Right ventricle myocardium superior (tissue), 1 donor: ENCODE measurements around the gene SLC13A3. TPM values are rescaled to one million over a fixed set of nuclear protein-coding genes. Genes with fewer than 3 reads are reported as not detected.

Experiments used
- ATAC-seq: fragments of 200-7000 bp; cut with Tn5 transposase; one replicate; pipeline ENCODE4 v1.9.1; 2020; ENCODE audit warnings: mild to moderate bottlenecking; ENCODE audit not compliant: poor library complexity
- DNase-seq: peaks from one replicate; pipeline ENCODE4 v3.0.0-alpha.2; 2020
- intact Hi-C: fragments of 100-400 bp; cut with DNase I; formaldehyde crosslinking; loops from one replicate; pipeline ENCODE4 v1.11.2; 2022
- total RNA-seq: library from RNA; stranded (reverse); fragmentation: NEBNext Ultra II Directional; extraction: Animal tissue kit (Norgen Biotek cat#: 25700); gene quantifications from one replicate; pipeline ENCODE4 v1.2.1, GENCODE V29; 2021
- donor health status: DM: no; HTN: yes; CAD: no; lungs with severe emphysema.

The SLC13A3 gene
- total RNA-seq, 1 donor from 2014 or later: 0.30 TPM

DNA sequence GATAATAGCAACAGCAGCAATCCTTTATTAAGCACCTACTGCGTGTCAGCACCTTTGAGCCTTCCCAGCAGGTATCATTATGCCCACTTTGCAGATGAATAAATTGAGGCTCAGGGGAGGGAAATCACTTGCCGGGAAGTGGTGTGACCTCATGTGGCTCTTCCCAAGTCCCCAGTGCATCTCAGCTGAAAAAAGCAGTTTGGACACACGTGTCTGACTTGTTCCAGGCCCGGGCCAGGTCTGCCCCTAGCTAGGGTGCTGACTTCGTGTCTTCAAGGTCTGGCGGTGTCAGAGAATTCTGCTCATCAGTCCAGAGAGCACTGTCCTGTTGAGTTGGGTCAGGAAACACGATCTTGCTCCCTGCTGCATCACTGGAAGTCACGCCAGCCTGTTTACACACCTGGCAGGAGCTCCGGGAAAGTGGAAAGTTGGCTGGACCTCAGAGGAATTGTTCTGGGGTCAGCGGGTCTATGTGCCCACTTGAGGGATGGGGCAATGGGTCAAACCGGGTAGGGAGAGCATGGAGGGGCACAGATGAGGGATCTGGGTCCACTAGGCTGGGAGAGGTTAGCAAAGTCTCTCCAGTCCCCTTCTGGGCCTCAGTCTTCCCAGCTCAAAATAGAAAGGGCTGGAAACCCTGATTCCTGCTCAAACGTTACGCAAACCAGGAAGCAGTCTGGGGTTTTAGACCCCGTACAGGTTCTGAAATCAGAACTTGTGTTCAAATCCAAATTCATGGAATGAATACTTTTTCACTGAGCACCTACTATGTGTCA is 10.5 kb downstream of the SLC13A3 start:
- ATAC-seq: no peak
- intact Hi-C loops: no loop called here
- no peak for DNase-seq

DNA sequence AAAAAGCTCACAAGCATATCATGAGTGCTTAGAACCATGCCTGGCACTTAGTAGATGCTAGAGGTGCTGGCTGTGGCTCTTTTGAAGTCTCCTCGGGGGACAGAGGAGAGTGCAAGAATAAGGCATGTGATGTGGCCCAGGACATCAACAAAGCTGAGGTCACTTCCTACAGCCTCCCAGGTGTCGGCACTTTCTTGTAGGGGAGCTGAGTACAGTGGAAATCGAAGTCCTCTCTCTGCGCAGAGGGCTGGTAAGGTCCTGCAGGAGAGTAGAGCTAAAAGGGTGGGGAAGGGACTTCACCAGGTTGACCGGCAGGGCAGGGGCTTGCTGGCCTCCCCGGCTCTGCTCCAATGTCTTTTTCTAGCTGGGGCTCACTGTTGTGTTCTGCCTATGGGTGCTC is 11.2 kb downstream of the SLC13A3 start:
- intact Hi-C loops: no loop called here
- no peak for ATAC-seq
- no peak for DNase-seq

DNA sequence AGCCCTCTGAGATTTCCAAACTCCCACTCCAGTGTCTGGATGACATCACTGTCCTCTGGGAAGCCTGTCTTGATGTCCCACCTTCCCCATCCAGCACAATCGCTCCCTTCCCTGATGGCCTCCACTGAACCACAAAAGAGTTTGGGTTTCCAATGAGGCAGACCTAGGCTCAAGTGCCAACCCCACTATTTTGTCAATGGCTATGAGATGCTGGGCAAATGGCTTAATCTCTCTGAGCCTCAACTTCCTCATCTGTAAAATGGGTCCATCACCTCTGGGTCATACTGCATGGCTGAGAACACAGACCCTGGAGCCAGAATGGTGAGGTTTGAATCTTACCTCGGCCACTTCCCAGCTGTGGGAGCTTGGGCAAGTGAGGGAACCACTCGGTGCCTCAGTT is 11.7 kb downstream of the SLC13A3 start:
- ATAC-seq (no peak), DNase-seq (no peak)
- intact Hi-C loops: no loop called here

DNA sequence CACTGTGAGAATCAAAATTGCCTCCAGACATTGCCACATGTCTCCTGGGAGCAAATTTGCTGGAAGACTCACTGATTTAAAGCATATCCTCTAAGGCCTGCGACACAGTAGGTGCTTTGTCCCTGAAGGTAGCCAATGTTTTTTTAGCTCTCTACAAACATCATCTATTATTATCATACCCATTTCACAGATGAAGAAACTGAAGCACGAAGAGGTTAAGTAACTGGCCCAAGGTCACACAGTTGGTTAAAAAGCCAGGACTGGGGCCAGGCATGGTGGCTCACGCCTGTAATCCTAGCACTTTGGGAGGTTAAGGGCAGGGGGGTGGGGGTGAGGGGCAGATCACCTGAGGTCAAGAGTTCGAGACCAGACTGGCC is 12.4 kb downstream of the SLC13A3 start:
- no peak for DNase-seq
- intact Hi-C loops: no loop called here
- no peak for ATAC-seq

DNA sequence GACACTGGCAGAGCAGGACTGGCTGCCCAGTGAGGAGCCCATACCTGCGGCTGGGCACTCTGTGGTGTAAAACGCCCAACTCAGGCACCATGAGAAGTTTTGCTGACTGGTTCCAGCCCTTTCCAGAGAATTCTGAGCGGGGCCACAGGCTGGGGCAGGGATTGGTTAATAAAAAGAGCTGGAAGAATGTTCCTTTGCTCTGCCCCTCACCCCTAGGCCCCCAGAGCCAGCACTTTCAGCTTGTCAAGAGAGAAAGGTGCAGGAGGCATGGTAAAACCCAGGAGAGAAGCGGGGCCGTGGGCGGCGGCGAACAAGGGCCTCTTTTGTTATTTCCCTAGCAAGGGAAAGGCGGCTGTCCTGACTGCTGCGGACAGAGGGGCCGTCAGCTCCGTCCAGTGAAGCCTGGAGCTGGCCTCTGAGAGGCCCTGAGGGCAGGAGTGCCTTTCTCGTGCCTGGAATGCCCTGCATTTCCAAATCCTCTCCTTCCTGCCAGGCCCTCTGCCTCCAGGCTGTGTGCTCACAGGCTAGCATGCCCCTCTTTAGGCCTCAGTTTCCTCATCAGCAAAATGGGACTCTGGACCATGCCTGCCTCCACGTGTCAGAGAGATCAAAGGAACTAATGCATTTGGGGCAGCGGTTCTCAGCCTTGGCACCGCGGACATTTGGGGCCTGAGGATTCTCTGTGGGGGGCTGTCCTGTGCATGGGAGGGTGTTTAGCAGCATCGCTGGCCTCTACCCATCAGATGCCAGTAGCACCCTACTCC is 12.9 kb downstream of the SLC13A3 start:
- intact Hi-C loops: no loop called here
- no peak for ATAC-seq
- DNase-seq: no peak

DNA sequence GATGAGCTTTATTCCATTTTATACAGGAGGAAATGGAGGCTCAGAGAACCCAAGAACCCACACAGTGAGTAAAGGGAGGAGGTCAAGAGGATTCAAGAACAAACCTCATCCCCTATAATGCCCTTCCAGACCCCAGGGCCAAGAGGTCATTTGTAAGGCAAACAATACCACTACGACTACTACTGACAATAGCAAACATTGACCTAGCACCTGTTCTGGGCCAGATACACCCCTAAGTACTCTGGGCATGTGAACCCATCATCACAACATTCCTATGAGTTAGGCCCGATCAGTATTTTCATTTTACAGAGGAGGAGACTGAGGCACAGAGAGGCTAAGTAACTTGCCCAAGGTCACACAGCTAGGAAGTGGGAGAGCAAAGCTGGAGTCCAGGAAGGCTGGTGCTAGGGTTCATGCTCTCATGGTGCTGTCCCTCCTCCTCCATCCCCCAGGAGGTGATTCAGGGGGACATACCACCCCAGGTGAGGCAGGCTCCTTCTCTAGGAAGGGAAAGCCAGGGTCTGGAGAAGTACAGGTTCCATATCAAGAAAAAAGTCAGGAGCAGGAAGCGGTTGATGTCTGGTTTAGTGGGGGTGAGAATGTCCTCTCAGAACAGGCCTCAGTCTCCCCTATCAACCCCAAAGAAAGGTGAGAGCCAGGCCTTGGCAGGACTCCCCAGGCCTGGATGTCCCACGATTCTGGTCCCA is 13.7 kb downstream of the SLC13A3 start:
- intact Hi-C loops: no loop called here
- ATAC-seq (no peak), DNase-seq (no peak)

DNA sequence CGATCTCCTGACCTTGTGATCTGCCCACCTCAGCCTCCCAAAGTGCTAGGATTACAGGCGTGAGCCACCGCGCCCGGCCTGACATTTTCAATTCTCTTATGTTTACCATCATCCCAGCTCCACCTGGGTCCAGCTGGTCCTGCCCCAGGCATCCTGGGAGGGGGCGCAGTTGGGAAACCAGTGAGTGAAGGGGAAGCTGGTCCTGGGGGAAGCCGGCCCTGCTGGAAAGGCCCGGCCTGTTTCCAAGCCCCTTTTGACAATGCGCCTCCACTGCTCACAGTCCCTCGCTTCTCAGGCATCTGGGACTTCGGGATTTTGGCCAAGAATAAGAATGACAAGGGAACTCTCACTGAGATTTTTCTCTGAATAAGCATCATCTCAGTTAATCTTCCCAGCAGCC is 14.2 kb downstream of the SLC13A3 start:
- ATAC-seq (no peak), DNase-seq (no peak)
- intact Hi-C loops: no loop called here

DNA sequence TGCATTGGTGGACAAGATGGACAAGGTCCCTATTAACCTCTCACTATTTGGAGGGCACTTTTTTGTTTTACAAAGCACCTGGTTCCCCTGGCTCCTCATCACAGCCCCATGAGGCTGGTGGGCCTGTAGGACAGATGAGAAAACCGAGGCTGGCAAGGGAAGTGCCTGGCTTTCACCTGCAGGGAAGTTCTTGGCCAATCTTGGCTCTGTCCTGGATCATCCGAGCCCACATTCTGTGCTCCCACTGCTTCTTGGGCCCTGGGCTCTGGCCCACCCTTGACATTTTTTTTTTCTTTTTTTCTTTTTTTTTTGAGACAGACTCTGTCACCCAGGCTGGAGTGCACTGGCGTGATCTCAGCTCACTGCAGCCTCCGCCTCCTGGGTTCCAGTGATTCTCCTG is 14.7 kb downstream of the SLC13A3 start:
- DNase-seq: no peak
- no peak for ATAC-seq
- intact Hi-C loops: no loop called here

DNA sequence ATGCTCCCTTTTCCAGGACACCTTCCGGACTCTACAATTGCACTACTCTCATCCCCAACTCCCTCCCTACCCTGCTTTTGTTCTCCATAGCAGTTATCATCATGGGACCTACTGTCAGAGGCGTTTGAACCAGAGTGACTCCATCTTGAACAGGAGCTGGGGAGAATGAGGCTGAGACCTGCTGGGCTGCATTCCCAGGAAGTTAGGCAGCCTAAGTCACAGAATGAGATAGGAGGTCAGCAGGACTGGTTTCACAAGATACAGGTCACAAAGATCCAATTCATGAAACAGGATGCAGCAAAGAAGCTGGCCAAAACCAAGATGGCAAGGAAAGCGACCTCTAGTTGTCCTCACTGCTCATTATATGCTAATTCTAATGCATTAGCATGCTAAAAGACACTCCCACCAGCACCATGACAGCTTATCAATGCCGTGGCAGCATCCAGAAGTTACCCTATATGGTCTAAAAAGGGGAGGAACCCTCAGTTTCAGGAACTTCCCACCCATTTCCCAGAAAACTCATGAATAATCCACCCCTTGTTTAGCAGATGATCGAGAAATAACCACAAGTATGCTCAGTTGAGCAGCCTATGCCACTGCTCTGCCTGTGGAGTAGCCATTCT is 15.6 kb downstream of the SLC13A3 start:
- intact Hi-C loops: no loop called here
- no peak for ATAC-seq
- DNase-seq: no peak

DNA sequence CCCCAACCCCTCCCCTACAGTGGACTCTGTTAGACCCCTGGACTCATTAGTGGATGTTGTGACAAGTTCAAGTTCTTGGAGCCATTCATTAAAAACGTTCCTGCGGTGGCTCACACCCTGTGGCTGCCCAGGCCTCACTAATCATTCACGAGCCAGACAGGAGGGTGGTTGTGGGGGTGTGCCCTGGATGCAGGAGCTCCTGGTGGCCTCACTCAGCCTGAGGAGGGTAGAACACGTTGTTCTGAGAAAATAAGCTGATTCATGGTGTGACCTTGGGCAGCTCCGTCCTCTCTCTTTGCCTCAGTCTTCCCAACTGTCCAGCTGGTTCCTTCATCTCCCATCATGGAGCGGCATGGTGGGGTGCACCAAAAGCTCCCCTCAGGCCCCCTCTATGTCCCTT is 16.7 kb downstream of the SLC13A3 start:
- intact Hi-C loops: no loop called here
- no peak for ATAC-seq

DNA sequence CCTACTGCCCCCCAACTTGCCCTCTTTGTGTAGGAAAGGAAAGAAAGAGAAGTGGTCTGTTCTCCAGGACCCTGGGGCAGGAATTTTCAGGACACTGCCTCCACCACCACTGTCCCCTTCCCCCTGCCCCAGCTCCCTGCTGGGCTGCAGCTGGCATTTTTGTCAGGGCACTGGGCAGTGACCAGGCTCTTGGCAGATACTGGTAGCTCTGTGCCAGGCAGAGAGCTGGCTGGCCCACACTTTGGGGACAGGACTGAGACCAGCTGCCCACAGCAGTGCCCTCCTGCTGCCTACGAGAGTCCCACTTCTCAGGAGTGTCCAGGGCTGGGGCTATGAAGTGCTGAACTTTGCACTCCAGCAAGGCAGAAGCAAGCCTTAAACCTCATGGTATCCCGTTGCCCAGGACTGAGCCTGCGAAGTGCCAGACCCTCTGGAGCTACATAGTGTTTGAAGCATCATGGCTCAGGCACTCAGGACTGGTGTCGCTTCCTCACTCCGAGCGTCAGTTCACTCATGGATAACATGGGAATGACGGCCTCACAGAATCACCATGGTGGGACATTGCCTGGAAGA is 19.3 kb downstream of the SLC13A3 start:
- intact Hi-C loops: no loop called here
- DNase-seq: no peak
- no peak for ATAC-seq

More for the DNA sequence above, 16.7 kb downstream of the SLC13A3 start:
- no peak for DNase-seq

DNA sequence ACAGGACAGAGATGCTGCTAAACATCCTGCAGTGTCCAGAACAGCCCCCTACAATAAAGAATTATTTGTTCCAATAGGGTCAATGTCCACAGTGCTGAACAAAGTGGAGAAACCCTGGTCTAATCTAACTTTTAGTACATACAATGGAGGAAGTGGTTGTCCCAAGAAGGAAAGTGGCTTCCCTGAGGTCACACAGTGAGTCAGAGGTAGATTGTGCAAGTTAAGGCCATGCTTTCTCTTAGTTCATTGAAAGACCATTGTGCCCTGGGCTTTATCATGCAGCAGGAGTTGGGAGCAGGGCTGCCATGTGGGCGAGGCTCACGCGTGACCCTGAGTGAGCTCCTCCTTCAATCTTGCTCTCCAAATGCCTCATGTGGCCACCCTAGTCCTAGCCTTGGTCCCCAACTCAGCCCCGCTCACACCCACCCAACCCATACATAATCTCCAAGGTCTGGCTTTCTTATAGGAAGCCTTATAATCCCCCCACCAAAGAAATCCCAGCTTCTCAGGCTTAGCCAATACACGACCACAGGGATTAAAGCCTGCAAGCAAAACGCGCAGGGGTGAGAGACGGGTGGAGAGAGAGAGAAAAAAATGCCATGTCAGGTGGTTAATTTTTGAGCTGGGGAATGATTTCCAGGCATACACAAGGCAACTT is 19.9 kb downstream of the SLC13A3 start:
- ATAC-seq: no peak
- no peak for DNase-seq
- intact Hi-C loops: no loop called here

DNA sequence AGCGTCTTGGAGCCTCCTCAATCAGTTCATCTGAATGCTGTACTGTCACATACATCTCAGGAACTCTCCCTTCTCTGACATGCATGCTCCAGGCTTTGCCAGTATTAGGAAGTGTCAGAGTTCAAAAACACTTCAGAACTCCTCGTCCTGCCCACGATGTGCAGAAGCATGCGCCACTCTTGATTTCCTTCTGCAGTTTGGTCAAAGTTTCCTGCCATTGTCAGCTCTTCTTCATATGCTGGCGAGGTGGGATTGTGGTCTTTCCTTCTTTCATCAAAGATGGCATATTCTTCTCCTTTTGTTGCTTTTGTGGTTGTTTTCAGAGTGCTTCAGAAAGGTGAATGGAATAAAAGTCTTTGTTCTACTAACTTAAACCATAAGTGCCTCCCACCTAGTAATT is 21.0 kb downstream of the SLC13A3 start:
- ATAC-seq (no peak), DNase-seq (no peak)
- intact Hi-C loops: no loop called here

DNA sequence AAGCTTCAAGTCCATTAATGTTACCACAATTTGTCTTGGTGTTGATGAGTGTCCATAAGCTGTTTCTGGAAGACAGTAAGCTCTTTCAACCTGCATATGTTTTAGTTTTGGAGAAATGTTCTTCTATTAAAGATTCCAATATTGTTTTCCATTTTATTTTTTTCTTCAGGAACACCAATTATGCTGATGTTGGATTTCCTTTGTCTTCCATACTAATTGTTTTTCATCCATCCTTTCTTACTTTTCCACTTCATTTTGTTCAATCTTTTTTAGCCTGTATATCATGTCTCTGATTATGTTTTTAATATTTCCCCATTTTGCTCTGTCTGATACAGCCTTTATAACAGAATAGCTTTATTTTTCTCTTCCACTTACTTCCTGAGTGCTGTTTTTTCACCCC is 21.9 kb downstream of the SLC13A3 start:
- DNase-seq (no peak), ATAC-seq (no peak)
- intact Hi-C loops: no loop called here

DNA sequence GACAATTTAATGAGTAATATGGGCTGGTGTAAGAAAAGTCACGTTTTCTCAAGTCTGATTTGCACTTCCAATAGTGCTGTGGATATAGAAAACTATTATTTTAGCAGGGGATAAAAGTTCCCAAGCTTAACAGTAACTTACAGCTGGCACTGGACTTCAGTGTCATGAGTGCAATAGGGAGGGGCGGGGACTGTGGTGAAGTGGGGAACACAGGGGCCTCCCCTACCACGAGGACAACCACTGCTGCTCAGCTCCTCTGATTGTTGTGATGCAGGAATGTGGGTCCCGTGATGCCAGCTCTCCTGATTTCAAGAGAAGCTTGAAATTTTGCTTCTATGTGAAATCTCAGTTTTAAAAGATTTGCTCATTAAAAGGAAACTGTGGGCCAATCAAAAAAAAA is 24.0 kb downstream of the SLC13A3 start:
- DNase-seq (no peak), ATAC-seq (no peak)
- intact Hi-C loops: no loop called here

DNA sequence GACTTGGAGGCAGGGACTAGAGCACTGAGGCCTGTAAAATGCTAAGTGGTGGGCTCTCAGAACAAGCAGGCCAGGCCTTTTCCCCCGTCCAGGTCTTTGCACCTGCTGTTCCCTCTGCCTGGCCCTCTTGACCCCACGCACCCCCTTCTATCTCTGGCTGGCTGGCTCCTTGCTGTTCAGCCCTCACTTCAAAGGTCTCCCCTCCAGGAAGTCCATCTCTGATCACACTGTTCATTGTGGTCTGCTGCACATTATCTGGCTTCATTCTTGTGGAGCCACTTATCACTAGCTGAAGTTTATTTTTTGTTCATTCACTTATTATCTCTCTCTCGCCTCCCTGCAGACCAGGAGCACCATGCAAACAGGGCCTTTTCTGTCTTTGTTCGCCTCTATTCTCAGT is 24.5 kb downstream of the SLC13A3 start:
- DNase-seq (no peak), ATAC-seq (no peak)

DNA sequence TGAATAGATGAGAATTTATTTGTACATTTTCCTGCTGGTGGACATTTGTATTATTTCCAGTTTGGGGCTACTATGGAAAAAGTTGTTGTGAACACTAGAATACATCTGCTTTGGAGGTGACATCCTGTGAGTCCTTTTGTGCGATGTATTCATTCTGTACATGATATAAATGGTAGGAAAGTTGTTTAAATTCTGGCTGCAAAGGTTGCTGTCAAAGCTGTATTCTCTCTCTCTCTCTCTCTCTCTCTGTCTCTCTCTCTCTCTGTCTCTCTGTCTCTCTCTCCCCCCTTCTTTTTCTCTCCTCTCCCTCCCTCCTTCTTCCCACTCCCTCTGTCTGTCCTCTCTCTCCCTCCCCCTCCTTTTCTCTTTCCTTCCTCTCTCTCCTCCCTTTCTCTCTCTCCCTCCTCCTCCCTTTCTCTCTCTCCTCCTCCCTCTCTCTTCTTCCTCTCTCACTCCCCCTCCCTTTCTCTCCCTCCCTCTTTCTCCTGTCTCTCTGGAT is 25.3 kb downstream of the SLC13A3 start:
- DNase-seq (no peak), ATAC-seq (no peak)
- intact Hi-C loops: no loop called here

More for the DNA sequence above, 24.5 kb downstream of the SLC13A3 start:
- intact Hi-C loops: no loop called here

DNA sequence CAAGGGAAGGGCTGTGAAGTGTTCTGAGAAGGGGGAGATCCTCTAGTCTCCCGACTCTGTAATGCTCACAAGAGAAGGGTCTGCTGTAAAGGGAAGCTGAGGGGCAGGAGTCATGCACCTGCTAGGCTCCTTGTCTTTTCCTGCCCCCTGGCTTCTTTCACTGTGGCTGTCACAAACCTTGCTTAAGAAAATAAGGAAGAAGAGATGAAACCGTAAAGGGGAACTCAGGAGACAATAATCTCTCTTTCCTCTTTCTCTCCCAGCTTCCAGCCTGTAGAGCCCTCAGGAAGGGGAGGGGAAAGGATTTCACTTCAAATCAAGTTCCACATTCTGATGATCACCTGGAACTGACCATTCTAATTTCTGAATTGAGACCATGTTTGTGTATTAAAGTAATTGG is 26.3 kb downstream of the SLC13A3 start:
- DNase-seq: no peak
- ATAC-seq: no peak

More for the DNA sequence above, 26.3 kb downstream of the SLC13A3 start:
- intact Hi-C loops: no loop called here
